Measurements from ENCODE around the gene KCNE4. TPM values are rescaled to one million over a fixed set of nuclear protein-coding genes. Genes with fewer than 3 reads are reported as not detected.

The KCNE4 gene
- total and polyA plus RNA-seq, 8 donors, result 2.4 to 5.9 (median 4.4) TPM

GRCh38 chr2:223086370-223086981, 34.5 kb downstream of the KCNE4 start:
- Histone ChIP-seq H3K27ac (no peak overlapping the region), H3K9me3 (no peaks in the 10 kb centered on the region), H3K36me3 (no peaks in the 10 kb centered on the region), H3K4me3 (no peak overlapping the region), H3K27me3 (no peaks in the 10 kb centered on the region), H3K4me1 (no peaks in the 10 kb centered on the region)
- no peak for DNase-seq
- TF ChIP-seq CTCF (IDR thresholded peaks at IDR 0.05), result no peak
- no peak for ATAC-seq
- intact Hi-C loops (cut with DNase I), result no loop called here

- TF ChIP-seq CTCF (IDR thresholded peaks at IDR 0.05), result no peak
- ATAC-seq (no peak), DNase-seq (no peak)
- Histone ChIP-seq H3K4me1 (no peaks in the 10 kb centered on the region), H3K9me3 (no peaks in the 10 kb centered on the region), H3K27ac (no peak overlapping the region), H3K27me3 (no peaks in the 10 kb centered on the region), H3K36me3 (no peaks in the 10 kb centered on the region), H3K4me3 (no peak overlapping the region)
- intact Hi-C loops (cut with DNase I), result no loop called here
Measured at GRCh38 chr2:223087466-223087865, 35.5 kb downstream of the KCNE4 start.

GRCh38 chr2:223088866-223089265, 36.9 kb downstream of the KCNE4 start:
- DNase-seq (no peak), ATAC-seq (no peak)
- H3K27ac ChIP-seq, result no peak overlapping the region
- TF ChIP-seq CTCF (IDR thresholded peaks at IDR 0.05), result no peak
- intact Hi-C loops (cut with DNase I), result no loop called here
- H3K36me3 ChIP-seq, result no peaks in the 10 kb centered on the region
- no peaks in the 10 kb centered on the region for H3K4me1 ChIP-seq
- H3K9me3 ChIP-seq, result no peaks in the 10 kb centered on the region
- H3K4me3 ChIP-seq, result no peak overlapping the region
- H3K27me3 ChIP-seq, result no peaks in the 10 kb centered on the region

- no peaks in the 10 kb centered on the region for H3K9me3 ChIP-seq
- H3K4me3 ChIP-seq, result no peak overlapping the region
- TF ChIP-seq CTCF (IDR thresholded peaks at IDR 0.05), result no peak
- DNase-seq (no peak), ATAC-seq (no peak)
- H3K36me3 ChIP-seq, result no peaks in the 10 kb centered on the region
- intact Hi-C loops (cut with DNase I), result no loop called here
- H3K4me1 ChIP-seq, result no peaks in the 10 kb centered on the region
- no peaks in the 10 kb centered on the region for H3K27me3 ChIP-seq
- no peak overlapping the region for H3K27ac ChIP-seq
Measured at GRCh38 chr2:223090039-223090438, 38.0 kb downstream of the KCNE4 start.

- Histone ChIP-seq H3K27ac (no peak overlapping the region), H3K9me3 (no peaks in the 10 kb centered on the region), H3K4me1 (no peaks in the 10 kb centered on the region), H3K27me3 (no peaks in the 10 kb centered on the region), H3K4me3 (no peak overlapping the region), H3K36me3 (no peaks in the 10 kb centered on the region)
- intact Hi-C loops (cut with DNase I), result no loop called here
- DNase-seq (no peak), ATAC-seq (no peak)
- no peak for TF ChIP-seq CTCF (IDR thresholded peaks at IDR 0.05)
Measured at GRCh38 chr2:223090540-223091235, 38.7 kb downstream of the KCNE4 start.
